AG10803 (cell line): ENCODE data around the gene CYS1.
"Not testable (repeated sequence)": the region's sequence is repeated elsewhere in the genome, so short reads cannot be mapped to it uniquely, and the experiment has no call there.

Experiments used
- DNase-seq: peaks from one replicate; pipeline ENCODE4 v3.0.0; 2010; ENCODE audit warnings: low read depth
- H3K4me3 ChIP-seq: 2 replicates; pipeline ENCODE4 v1.5.1; 2011; ENCODE audit warnings: mild to moderate bottlenecking, low read length, control low read depth
- TF ChIP-seq, protein P1 (sequence below): conservative IDR thresholded peaks from 2 replicates; pipeline ENCODE4 v1.5.1; 2011; ENCODE audit warnings: mild to moderate bottlenecking, low read length, control low read depth, inconsistent platforms

The CYS1 gene

GRCh38 chr2:10031886-10032745 is 48.1 kb downstream of the CYS1 start:
- H3K4me3 ChIP-seq: no peak overlapping the region
- TF ChIP-seq, protein P1, sequence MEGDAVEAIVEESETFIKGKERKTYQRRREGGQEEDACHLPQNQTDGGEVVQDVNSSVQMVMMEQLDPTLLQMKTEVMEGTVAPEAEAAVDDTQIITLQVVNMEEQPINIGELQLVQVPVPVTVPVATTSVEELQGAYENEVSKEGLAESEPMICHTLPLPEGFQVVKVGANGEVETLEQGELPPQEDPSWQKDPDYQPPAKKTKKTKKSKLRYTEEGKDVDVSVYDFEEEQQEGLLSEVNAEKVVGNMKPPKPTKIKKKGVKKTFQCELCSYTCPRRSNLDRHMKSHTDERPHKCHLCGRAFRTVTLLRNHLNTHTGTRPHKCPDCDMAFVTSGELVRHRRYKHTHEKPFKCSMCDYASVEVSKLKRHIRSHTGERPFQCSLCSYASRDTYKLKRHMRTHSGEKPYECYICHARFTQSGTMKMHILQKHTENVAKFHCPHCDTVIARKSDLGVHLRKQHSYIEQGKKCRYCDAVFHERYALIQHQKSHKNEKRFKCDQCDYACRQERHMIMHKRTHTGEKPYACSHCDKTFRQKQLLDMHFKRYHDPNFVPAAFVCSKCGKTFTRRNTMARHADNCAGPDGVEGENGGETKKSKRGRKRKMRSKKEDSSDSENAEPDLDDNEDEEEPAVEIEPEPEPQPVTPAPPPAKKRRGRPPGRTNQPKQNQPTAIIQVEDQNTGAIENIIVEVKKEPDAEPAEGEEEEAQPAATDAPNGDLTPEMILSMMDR: no peak
- DNase-seq: no peak

GRCh38 chr2:10030798-10031197 is 49.4 kb downstream of the CYS1 start:
- not testable (repeated sequence) for H3K4me3 ChIP-seq, DNase-seq

DNA sequence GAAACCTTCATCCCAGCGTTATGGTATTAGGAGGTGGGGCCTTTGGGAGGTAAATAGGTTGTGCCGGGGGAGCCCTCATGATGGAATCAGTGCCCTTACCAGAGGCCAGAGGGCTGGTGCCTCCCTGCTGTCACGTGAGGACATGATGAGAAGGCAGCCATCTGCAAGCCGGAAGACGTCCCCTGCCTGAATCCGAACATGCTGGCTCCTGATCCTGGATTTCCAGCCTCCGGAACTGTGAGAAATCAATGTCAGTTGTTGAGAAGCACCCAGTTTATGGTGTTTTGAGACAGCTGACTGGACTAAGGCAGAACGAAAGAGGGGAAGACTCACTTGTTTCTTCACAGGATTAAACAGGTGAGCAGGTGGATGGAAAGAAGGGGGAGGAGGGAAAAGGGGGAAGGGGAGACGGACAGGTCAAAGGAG is 49.9 kb downstream of the CYS1 start:
- H3K4me3 ChIP-seq: no peak overlapping the region
- no peak for DNase-seq
- TF ChIP-seq, protein P1: no peak

GRCh38 chr2:10029875-10030223 is 50.4 kb downstream of the CYS1 start:
- TF ChIP-seq, protein P1: no peak
- no peak for DNase-seq
- no peak overlapping the region for H3K4me3 ChIP-seq

GRCh38 chr2:10028988-10029874 is 51.0 kb downstream of the CYS1 start:
- no peak for DNase-seq
- TF ChIP-seq, protein P1: no peak
- H3K4me3 ChIP-seq: no peak overlapping the region

- DNase-seq: no peak
- H3K4me3 ChIP-seq: no peak overlapping the region
- TF ChIP-seq, protein P1: no peak
Observed at GRCh38 chr2:10028407-10028987, 51.7 kb downstream of the CYS1 start.

DNA sequence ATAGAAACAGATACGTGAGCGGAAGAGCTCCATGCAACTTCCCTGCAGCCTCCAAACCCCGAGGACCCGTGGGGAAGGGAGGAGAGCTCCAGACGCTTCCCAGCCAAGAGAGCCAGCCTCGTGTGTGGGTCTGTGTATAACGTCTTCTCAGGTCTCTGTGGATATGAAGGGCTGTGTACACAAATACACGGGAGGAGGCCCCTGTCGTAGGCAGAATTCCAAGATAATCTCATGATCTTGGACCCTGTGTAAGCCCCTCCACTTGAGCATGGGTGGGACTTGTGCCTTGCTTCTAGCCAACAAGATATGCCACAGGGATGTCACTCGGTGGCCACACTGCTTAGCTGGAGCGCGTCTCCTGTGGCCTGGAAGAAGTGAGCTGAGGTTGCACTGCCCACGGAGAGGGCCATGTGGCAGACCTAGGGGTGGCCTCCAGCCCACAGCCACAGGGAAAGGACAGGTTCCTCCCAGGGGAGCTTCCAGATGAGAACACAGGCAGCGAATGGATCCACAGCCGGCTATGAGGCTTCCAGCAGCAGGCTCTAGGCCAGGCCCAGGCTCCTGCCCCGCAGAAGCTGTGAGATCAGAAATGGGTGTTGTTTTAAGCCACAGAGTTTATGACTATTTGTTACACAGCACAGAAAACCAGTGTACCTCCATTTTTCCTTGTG is 52.4 kb downstream of the CYS1 start:
- TF ChIP-seq, protein P1: no peak
- H3K4me3 ChIP-seq: no peak overlapping the region
- no peak for DNase-seq
